ENCODE measurements around the gene ABLIM3. TPM values are rescaled to one million over a fixed set of nuclear protein-coding genes. Genes with fewer than 3 reads are reported as not detected.

ABLIM3 gene
- total and polyA plus RNA-seq, 2 of the 13 experiments (the other 11 are each of a cell fraction or from before 2014, with no cell fraction given) = 0.53 to 6.3 TPM

DNA sequence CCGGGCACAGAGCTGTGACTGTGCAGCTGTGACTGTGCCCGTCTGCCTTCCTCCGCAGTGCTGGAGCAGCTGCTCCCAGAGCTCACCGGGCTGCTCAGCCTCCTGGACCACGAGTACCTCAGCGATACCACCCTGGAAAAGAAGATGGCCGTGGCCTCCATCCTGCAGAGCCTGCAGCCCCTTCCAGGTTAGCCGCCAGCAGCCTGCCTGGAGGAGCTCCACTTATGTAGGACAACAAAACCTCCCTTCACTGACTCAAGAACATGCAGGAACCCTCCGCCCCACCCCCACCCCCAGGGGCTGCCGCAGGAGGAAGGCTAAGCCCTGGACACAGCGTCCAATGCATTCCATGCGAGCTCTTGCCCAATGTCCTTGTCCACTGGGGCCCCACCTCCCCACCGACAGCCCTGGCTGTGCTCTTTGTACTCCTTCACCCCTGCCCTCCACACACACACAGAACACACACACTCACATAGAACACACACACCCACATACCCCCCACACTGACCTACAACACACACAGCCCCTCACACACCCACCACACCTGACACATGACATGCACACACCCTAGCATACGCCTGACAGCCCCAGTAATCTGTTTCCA, 158.3 kb downstream of the ABLIM3 start:
- DNase-seq (ENCODE audit: low spot score) (peak; percentile 59), FAIRE-seq (peak; percentile 40), ATAC-seq (peak; percentile 87)
- H2AFZ ChIP-seq (ENCODE audit: low read length) = no peak overlapping the region
- H3K36me3 ChIP-seq (replicated peaks in 1 of 2; ENCODE audit: control insufficient read depth in 1 of 2, insufficient read depth in 2 of 2, low read length in 2 of 2) = no peaks in the 10 kb centered on the region
- in situ Hi-C loops (cut with HindIII; ENCODE audit: extremely low pct_ligation_motif_present, low pct_unique_long_range_greater_than_20kb) = no loop called here
- H3K4me3 ChIP-seq (replicated peaks in 1 of 3; ENCODE audit: insufficient read depth in 1 of 3, low read depth in 2 of 3, low read length in 3 of 3) = peak overlapping the region in 1 of 3 experiments; percentile 39; a peak in 1 of 6 replicates
- ChIA-PET CTCF (ENCODE audit: low intra/inter-chr PET ratio, low total read pairs) (no interaction called here), POLR2A (interaction anchor here (0.9 to 1.8 kb wide), 3 partner anchors 21 to 46 kb away, joined by 4 to 11 read pairs (median 4); partner anchors contain the start of genes AFAP1L1 and GRPEL2)
- WGBS (ENCODE audit: low lambda C conversion rate) = 35% methylated on average over 9 of the region's 14 CpGs
- H3K4me2 ChIP-seq (ENCODE audit: low read depth, low read length) = peak overlapping the region; percentile 59
- peaks cover 27% of the 10 kb centered on the region for H3K4me1 ChIP-seq (ENCODE audit: insufficient read depth, low read length)
- H3K9me3 ChIP-seq (ENCODE audit: low read length) = no peaks in the 10 kb centered on the region
- BruUV-seq (replicated peaks) = no TSS peak
- no peaks in the 10 kb centered on the region for H3K79me2 ChIP-seq (ENCODE audit: insufficient read depth, low read length)
- intact Hi-C loops (cut with micrococcal nuclease; ENCODE audit: unreplicated experiment) = no loop called here
- H3K9ac ChIP-seq (ENCODE audit: insufficient read depth, low read depth, low read length) = no peak overlapping the region
- no peaks in the 10 kb centered on the region for H4K20me1 ChIP-seq (ENCODE audit: insufficient read depth, low read length)
- H3K27ac ChIP-seq (ENCODE audit: extremely low read length, insufficient read depth, low read length) = peak overlapping the region; percentile 31
- no peaks in the 10 kb centered on the region for H3K27me3 ChIP-seq (ENCODE audit: control insufficient read depth in 1 of 2, insufficient read depth in 2 of 2, low read length in 2 of 2)
- no peak for TF ChIP-seq SNAPC2 (CRISPR knock-in tag; IDR thresholded peaks at IDR 0.05)
- TF ChIP-seq MIER3 (CRISPR knock-in tag; IDR thresholded peaks at IDR 0.05; ENCODE audit: borderline replicate concordance) = no peak
- TF ChIP-seq EP300 (IDR thresholded peaks at IDR 0.05; ENCODE audit: low read depth in 2 of 2, low read length in 2 of 2) = peak in 1 of 2 experiments; percentile 39; a peak in 1 of 4 replicates
- peak; percentile 42; the same call in 1 of the 2 replicates for TF ChIP-seq EP300 (CRISPR knock-in tag; IDR thresholded peaks at IDR 0.05; ENCODE audit: borderline replicate concordance)
- TF ChIP-seq ZBTB7B (CRISPR knock-in tag; IDR thresholded peaks at IDR 0.05) = peak; percentile 29; the same call in 1 of the 2 replicates
- 0 out of 2 replicates have a peak, but pooled peaks have one; percentile 28 for TF ChIP-seq GABPB1 (CRISPR knock-in tag; IDR thresholded peaks at IDR 0.05)
- no peak for TF ChIP-seq NPAS2 (CRISPR knock-in tag; IDR thresholded peaks at IDR 0.05; ENCODE audit: borderline replicate concordance)
- no peak for TF ChIP-seq ZNF510 (CRISPR knock-in tag; IDR thresholded peaks at IDR 0.05; ENCODE audit: low read depth)
- TF ChIP-seq HOXA3 (CRISPR knock-in tag; IDR thresholded peaks at IDR 0.05) = no peak; the same call in 1 of the 2 replicates
- TF ChIP-seq ZNF607 (CRISPR knock-in tag; IDR thresholded peaks at IDR 0.05; ENCODE audit: borderline replicate concordance) = no peak
- TF ChIP-seq MED1 (CRISPR knock-in tag; IDR thresholded peaks at IDR 0.05) = peak; percentile 40; the same call in 1 of the 2 replicates
- TF ChIP-seq, protein P1, sequence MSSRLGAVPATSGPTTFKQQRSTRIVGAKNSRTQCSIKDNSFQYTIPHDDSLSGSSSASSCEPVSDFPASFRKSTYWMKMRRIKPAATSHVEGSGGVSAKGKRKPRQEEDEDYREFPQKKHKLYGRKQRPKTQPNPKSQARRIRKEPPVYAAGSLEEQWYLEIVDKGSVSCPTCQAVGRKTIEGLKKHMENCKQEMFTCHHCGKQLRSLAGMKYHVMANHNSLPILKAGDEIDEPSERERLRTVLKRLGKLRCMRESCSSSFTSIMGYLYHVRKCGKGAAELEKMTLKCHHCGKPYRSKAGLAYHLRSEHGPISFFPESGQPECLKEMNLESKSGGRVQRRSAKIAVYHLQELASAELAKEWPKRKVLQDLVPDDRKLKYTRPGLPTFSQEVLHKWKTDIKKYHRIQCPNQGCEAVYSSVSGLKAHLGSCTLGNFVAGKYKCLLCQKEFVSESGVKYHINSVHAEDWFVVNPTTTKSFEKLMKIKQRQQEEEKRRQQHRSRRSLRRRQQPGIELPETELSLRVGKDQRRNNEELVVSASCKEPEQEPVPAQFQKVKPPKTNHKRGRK (CRISPR knock-in tag; IDR thresholded peaks at IDR 0.05) = no peak
- TF ChIP-seq, protein P2, sequence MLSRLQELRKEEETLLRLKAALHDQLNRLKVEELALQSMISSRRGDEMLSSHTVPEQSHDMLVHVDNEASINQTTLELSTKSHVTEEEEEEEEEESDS (CRISPR knock-in tag; IDR thresholded peaks at IDR 0.05; ENCODE audit: borderline replicate concordance) = no peak
- TF ChIP-seq, protein P3, sequence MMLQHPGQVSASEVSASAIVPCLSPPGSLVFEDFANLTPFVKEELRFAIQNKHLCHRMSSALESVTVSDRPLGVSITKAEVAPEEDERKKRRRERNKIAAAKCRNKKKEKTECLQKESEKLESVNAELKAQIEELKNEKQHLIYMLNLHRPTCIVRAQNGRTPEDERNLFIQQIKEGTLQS (CRISPR knock-in tag; IDR thresholded peaks at IDR 0.05) = no peak
- TF ChIP-seq, protein P4, sequence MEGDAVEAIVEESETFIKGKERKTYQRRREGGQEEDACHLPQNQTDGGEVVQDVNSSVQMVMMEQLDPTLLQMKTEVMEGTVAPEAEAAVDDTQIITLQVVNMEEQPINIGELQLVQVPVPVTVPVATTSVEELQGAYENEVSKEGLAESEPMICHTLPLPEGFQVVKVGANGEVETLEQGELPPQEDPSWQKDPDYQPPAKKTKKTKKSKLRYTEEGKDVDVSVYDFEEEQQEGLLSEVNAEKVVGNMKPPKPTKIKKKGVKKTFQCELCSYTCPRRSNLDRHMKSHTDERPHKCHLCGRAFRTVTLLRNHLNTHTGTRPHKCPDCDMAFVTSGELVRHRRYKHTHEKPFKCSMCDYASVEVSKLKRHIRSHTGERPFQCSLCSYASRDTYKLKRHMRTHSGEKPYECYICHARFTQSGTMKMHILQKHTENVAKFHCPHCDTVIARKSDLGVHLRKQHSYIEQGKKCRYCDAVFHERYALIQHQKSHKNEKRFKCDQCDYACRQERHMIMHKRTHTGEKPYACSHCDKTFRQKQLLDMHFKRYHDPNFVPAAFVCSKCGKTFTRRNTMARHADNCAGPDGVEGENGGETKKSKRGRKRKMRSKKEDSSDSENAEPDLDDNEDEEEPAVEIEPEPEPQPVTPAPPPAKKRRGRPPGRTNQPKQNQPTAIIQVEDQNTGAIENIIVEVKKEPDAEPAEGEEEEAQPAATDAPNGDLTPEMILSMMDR (CRISPR knock-in tag; IDR thresholded peaks at IDR 0.05) = no peak
- TF ChIP-seq, protein P5, sequence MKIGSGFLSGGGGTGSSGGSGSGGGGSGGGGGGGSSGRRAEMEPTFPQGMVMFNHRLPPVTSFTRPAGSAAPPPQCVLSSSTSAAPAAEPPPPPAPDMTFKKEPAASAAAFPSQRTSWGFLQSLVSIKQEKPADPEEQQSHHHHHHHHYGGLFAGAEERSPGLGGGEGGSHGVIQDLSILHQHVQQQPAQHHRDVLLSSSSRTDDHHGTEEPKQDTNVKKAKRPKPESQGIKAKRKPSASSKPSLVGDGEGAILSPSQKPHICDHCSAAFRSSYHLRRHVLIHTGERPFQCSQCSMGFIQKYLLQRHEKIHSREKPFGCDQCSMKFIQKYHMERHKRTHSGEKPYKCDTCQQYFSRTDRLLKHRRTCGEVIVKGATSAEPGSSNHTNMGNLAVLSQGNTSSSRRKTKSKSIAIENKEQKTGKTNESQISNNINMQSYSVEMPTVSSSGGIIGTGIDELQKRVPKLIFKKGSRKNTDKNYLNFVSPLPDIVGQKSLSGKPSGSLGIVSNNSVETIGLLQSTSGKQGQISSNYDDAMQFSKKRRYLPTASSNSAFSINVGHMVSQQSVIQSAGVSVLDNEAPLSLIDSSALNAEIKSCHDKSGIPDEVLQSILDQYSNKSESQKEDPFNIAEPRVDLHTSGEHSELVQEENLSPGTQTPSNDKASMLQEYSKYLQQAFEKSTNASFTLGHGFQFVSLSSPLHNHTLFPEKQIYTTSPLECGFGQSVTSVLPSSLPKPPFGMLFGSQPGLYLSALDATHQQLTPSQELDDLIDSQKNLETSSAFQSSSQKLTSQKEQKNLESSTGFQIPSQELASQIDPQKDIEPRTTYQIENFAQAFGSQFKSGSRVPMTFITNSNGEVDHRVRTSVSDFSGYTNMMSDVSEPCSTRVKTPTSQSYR (CRISPR knock-in tag; IDR thresholded peaks at IDR 0.05; ENCODE audit: borderline replicate concordance) = peak; percentile 90; the same call in 1 of the 2 replicates
- TF ChIP-seq HDAC1 (CRISPR knock-in tag; IDR thresholded peaks at IDR 0.05) = peak; percentile 55
- TF ChIP-seq ZSCAN29 (CRISPR knock-in tag; conservative IDR thresholded peaks at IDR 0.05) = no peak
